ENCODE results near the gene MFSD2B.
"Not testable (repeated sequence)": the region's sequence is repeated elsewhere in the genome, so short reads cannot be mapped to it uniquely, and the experiment has no call there.

GRCh38 chr2:24014902-24015301 is 5.0 kb downstream of the MFSD2B start:
- not testable (repeated sequence) for TF ChIP-seq CTCF, POLR2A (IDR thresholded peaks at IDR 0.05)
